ENCODE measurements around the gene MYH4. TPM values are rescaled to one million over a fixed set of nuclear protein-coding genes. Genes with fewer than 3 reads are reported as not detected.

The MYH4 gene
- total RNA-seq, 1 donor from 2014 or later: not detected

- TF ChIP-seq, protein P1, sequence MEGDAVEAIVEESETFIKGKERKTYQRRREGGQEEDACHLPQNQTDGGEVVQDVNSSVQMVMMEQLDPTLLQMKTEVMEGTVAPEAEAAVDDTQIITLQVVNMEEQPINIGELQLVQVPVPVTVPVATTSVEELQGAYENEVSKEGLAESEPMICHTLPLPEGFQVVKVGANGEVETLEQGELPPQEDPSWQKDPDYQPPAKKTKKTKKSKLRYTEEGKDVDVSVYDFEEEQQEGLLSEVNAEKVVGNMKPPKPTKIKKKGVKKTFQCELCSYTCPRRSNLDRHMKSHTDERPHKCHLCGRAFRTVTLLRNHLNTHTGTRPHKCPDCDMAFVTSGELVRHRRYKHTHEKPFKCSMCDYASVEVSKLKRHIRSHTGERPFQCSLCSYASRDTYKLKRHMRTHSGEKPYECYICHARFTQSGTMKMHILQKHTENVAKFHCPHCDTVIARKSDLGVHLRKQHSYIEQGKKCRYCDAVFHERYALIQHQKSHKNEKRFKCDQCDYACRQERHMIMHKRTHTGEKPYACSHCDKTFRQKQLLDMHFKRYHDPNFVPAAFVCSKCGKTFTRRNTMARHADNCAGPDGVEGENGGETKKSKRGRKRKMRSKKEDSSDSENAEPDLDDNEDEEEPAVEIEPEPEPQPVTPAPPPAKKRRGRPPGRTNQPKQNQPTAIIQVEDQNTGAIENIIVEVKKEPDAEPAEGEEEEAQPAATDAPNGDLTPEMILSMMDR (conservative IDR thresholded peaks at IDR 0.05; ENCODE audit: low read depth, low read length): no peak
- no peak for DNase-seq (ENCODE audit: low read depth)
Observed at GRCh38 chr17:10499950-10500349, 30.6 kb upstream of the MYH4 start.

GRCh38 chr17:10492004-10492403 is 22.6 kb upstream of the MYH4 start:
- no peak for DNase-seq (ENCODE audit: low read depth)
- TF ChIP-seq, protein P1 (conservative IDR thresholded peaks at IDR 0.05; ENCODE audit: low read depth, low read length): no peak
- no peak overlapping the region for H3K4me3 ChIP-seq (ENCODE audit: low read depth, low read length)

More at GRCh38 chr17:10499950-10500349, 30.6 kb upstream of the MYH4 start:
- no peak overlapping the region for H3K4me3 ChIP-seq (ENCODE audit: low read depth, low read length)

DNA sequence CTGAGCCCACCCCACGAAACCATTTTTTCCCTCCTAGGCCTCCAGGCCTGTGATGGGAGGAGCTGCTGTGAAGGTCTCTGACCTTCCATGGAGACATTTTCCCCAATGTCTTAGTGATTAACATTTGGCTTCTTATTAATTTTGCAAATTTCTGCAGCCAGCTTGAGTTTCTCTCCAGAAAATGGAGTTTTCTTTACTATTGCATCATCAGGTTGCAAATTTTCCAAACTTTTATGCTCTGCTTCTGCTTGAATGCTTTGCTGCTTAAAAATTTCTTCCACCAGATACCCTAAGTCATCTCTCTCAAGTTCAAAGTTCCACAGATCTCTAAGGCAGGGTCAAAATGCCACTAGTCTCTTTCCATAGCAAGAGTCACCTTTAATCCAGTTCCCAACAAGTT is 12.9 kb upstream of the MYH4 start:
- DNase-seq (ENCODE audit: low read depth): no peak
- H3K4me3 ChIP-seq (ENCODE audit: low read depth, low read length): no peak overlapping the region
- TF ChIP-seq, protein P1 (conservative IDR thresholded peaks at IDR 0.05; ENCODE audit: low read depth, low read length): no peak

- TF ChIP-seq, protein P1 (conservative IDR thresholded peaks at IDR 0.05; ENCODE audit: low read depth, low read length): no peak
- DNase-seq (ENCODE audit: low read depth): no peak
- H3K4me3 ChIP-seq (ENCODE audit: low read depth, low read length): no peak overlapping the region
Observed at GRCh38 chr17:10477701-10478100, 8.3 kb upstream of the MYH4 start.

DNA sequence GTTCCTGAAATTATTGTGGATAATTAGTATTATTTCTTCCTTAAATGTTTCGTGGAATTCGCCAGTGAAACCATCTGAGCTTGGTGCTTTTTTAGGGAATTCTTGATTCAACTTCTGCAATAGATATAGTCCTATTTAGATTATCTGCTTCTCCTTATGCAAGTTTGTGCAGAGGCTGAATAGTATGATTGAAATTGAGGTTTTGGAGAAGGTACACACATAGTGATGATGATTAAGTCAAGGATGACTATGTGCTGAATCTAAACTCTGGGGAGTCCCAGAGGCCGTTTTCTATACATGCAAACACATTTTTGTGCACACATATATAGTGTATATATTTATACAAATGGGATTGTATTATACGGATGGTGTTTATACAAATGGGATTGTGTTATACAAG is 5.2 kb upstream of the MYH4 start:
- DNase-seq (ENCODE audit: low read depth): no peak
- TF ChIP-seq, protein P1 (conservative IDR thresholded peaks at IDR 0.05; ENCODE audit: low read depth, low read length): no peak
- H3K4me3 ChIP-seq (ENCODE audit: low read depth, low read length): no peak overlapping the region

- TF ChIP-seq, protein P1 (conservative IDR thresholded peaks at IDR 0.05; ENCODE audit: low read depth, low read length): no peak
- H3K4me3 ChIP-seq (ENCODE audit: low read depth, low read length): no peak overlapping the region
- no peak for DNase-seq (ENCODE audit: low read depth)
Observed at GRCh38 chr17:10471858-10472257, 2.5 kb upstream of the MYH4 start.

DNA sequence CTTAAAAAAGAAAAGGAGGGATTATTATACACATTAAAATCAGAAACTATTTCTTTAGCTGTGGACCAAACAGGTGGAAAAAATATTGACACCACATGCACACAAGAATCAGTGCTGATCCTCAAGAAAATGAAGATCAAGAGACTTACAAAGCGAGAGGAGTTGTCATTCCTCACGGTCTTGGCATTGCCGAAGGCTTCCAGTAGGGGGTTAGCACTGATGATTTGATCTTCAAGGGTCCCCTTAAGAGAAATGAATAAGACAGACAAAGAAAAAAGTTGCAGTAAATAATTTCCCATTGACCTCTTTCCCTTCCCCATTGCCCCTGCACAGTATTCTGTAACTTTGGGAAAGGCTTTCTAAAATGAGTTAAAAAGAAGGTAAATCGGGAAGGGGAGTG is 6.0 kb downstream of the MYH4 start:
- DNase-seq (ENCODE audit: low read depth): no peak
- no peak overlapping the region for H3K4me3 ChIP-seq (ENCODE audit: low read depth, low read length)
- TF ChIP-seq, protein P1 (conservative IDR thresholded peaks at IDR 0.05; ENCODE audit: low read depth, low read length): no peak

Measured in epithelial cell of proximal tubule (primary cell).